GM19468 (cell line): ENCODE measurements around the gene APEX2.
"Not testable (repeated sequence)": the region's sequence is repeated elsewhere in the genome, so short reads cannot be mapped to it uniquely, and the experiment has no call there.

Experiments
- ATAC-seq: cut with Tn5 transposase; IDR thresholded peaks from one replicate; pipeline ENCODE4 v1.9.1; 2021; ENCODE audit warnings: mild to moderate bottlenecking, moderate library complexity, moderate number of reproducible peaks; ENCODE audit not compliant: unreplicated experiment; ENCODE audit errors: extremely low read depth

Gene APEX2

GRCh38 chrX:55008571-55009358, 8.6 kb downstream of the APEX2 start:
- ATAC-seq = no peak

GRCh38 chrX:55011294-55011693, 11.1 kb downstream of the APEX2 start:
- no peak for ATAC-seq

DNA sequence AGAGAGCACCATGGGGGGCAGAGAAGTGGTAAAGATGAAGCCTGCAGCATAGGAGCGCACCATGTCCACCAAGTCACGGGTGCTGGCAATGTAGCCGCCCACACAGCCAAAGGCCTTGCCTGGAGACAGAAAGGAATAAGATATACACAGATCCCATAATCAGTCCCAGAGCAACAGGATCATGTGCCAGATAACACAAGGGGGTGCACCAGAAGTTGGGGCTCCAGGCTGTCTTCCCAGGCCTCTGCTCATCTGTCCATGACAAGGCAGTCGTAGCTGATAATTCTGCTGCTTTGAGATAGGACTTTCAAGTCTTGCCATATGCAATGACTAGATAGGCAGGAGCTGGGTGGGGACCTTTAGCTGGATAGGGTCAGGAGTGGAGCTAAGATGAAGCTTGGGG, 14.7 kb downstream of the APEX2 start:
- ATAC-seq = no peak

DNA sequence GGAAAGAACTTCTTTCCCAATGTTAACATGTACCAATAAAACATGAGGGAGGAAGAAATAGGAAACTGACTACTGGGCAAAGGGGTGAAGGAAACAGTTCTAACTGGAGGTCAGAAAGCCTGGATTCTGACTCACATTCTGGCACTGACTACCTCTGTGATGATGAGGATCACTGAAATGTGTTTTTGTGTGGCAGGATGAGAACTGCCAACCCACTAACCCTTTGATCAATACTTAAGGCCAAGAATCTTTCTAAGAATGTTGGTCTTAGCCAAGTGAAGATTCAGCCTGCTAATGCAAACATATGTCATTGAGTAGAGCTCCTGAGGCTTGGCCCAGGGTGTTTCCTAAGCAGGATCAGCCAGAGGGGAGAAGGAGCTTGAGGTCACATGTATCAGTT, 26.0 kb downstream of the APEX2 start:
- no peak for ATAC-seq

DNA sequence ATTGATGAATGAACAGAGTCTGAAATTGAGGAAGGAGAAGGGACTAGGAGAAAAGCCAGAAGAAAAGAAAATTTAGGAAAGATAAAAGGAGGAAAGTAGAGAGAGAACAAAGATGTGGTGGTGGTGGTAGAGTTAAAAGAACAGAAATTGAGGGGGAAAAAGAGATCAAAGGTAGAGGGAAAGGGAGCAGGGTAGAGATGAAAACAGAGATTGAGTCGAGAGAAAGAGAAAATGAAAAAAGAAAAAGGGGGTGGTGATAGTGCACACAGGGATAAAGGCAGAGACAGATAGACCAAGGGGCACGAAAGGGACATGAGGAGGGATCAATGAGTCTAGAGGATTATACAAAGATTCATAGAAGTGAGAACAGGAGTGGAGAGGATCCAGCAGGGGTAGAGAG, 26.7 kb downstream of the APEX2 start:
- no peak for ATAC-seq

DNA sequence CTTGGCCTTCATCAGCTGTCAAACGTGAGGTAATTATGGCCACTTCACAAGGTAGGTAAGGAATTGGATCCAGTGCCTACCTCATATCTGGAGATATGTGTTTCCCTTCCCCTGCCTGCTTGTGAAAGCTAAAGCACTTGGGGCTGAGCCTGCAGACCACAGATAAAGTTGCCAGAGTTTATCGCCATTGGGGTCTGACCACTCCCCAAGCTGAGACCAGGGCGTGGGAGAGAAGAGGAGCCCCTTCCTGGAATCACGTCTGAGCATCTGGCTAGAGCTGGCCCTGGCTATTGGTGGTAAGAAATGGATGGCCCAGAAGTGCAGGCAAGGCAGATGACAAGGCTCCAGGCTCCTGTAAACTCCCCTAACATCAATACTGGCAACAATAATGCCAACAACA, 27.9 kb downstream of the APEX2 start:
- no peak for ATAC-seq

- no peak for ATAC-seq
These were observed 28.4 kb downstream of the APEX2 start for GRCh38 chrX:55028611-55029010.

DNA sequence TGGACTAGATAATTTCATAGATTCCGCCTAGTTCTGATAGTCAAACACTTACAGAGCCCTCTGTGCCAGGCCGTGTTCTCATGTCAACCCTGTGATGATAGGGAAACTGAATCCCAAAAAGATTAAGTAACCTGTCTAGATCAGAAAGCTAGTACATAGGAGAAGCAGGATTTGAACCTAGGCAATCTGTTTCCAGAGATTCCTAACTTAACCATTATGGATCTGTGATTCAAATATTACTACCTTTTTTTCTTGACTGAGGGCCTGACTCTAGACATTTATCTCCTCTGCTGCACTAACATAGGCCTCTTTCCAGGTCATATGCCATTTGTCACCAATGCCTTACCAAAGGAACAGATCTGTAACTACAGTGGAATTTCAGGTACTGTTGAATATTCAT, 29.1 kb downstream of the APEX2 start:
- ATAC-seq = no peak

DNA sequence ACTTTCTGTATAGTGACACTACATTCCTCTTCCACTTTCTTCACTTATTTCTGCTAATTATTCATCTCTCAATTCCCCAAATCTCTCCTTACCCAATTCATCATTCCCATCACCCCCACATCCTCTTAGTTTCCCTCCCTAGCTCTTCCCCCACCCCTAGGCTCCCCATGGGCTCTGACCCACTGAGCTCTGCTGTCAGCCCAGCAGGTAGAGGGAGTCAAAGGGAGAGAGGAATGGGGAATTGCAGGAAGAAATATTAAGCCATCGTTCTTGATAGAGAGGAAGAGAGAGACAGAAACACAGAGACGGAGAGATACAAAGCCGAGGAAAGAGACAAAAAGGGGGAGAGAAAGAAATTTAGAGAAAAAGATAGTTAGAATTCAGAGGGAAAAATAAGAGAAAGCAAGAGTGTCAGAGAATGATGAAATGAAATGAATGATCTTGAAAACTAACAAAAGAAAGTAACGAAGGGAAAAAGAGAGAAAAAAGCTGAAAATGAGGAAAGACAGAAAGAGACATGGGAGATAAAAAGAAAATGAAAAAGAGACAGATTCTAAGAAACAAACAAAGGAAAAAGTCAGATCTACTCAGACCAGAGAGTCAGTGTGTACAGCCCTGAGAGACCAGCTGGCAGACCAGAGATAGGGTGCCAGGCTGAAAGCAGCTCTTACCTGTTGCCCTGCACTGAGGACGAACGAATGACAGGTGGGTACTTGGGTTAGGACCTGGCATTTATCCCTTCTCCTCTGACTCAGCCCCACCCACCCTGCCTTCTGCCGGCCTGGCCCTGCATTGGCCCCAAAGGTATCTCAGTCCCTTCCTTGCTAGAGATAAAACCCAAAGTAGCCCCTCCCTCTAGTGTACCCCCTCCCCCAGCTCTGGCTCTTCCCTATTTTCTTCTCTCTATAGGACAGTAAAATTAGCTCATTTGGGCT, 30.4 kb downstream of the APEX2 start, which contains the start of gene ALAS2:
Gene ALAS2 (minus strand): TSS at position 707 of the 935 bp plus-strand sequence. CDS start 4,977 bp downstream, outside the sequence.
- ATAC-seq = no peak

- ATAC-seq = no peak
These were observed 33.3 kb downstream of the APEX2 start for GRCh38 chrX:55033429-55033828.

DNA sequence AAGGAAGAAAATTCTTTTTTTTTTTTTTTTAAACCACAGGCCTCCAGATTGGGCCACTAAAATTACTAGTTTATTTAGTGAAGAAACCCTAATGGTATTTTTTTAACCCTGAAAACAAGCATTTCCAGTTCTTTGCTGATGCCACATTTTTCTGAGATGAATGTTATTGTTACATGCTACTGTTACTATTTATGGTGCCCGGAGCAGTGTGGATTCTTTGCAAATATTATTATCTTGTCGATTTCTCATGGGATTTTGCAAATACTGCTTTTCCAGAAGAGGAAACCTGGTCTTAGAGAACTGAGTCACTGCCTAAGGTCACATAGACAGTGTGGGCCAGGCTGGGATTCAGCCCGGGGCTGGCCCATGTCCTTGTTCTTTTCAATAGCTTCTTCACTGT, 39.3 kb downstream of the APEX2 start:
- ATAC-seq = no peak

DNA sequence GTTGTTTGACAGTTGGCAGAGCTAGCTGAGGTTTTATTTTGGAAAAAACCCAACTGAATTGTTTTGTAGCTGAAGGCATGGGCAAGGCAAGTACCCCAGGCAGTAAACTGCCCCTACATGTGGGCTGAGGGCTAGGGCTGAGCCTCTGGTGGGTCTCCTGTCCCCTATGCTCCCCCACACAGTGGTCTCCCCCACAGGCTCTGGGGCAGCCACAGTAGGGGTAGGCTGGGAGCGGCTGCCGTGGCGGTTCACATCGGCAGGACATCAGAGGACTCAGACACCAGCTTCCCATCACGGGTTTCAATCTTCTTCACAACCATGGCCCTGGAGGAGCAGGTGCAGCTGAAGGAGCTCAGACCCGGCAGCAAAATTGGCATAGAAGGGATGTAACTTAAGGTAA, 41.4 kb downstream of the APEX2 start:
- ATAC-seq = no peak

DNA sequence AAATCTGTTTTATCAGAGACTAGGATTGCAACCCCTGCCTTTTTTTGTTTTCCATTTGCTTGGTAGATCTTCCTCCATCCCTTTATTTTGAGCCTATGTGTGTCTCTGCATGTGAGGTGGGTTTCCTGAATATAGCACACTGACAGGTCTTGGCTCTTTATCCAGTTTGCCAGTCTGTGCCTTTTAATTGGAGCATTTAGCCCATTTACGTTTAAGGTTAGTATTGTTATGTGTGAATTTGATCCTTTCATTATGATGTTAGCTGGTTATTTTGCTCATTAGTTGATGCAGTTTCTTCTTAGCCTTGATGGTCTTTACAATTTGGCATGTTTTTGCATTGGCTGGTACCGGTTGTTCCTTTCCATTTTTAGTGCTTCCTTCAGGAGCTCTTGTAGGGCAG, 50.4 kb downstream of the APEX2 start:
- not testable (repeated sequence) for ATAC-seq

DNA sequence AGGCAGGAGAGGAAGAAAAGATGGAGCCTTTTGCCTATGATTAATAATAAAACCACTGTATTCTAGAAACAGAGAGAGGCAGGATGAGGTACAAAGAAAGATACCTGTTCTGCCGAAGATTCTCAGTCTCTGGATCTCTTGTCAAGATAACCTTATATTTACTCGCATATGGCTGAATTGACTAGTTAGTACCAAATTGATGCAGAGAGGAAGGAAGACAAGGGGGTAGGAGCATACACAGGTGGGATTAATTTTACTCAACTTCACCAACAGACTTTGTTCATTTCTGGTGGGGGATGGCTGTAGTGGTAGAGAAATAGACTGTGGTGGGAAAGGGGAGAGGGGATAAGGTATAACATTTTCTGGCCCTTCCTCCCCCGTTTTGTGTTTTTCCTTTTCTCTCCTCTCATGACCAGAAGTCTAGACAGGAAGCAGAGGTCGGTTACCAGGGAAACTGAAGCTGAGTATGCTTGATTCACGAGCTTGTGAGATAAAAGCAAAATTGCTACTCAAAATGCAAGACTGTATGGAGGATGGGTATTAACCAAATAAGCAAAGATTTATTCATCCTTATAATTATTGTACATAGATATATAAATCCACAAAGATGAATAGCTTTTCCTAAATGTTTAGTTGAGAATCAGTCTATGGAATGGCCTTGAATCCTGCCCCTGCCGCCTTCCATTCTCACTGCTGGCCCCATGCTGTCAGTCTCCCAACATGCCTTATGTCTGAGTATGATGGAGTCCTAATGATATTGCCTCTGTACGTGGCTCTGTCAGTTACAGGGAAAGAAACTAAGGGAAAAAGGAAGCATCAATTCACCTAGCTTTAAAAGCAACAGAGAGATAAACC, 56.9 kb downstream of the APEX2 start:
- no peak for ATAC-seq

DNA sequence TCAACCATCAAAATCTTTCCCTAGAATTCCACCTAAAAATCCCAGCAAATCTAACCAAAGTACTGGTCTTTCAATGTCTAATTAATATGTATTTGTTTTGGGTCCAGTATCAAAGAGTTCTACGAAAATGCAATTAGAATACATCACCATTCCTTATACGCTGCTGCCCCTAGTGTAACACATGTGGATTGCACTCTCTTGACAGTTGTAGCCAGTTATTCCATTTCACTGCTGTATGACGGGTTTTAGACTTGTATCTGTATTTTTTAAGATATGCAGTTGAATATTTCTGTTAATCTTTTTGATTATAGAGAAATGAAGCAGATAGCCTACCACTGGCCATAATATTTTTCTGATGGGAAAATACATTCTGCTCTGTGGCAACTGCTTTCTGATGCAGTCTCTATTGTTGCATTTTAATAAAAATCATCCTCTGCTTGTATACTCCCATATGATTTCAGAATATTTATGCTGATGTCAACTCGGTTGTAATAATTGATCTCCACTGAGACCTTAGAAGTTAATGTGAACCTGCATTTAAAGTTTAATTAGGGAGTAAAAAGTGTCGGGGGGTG, 57.6 kb downstream of the APEX2 start:
- ATAC-seq = no peak
